ENCODE measurements around the gene PGGT1B. TPM values are rescaled to one million over a fixed set of nuclear protein-coding genes. Genes with fewer than 3 reads are reported as not detected.

Gene PGGT1B
- total and polyA plus RNA-seq, 2 of the 8 experiments (the other 6 are each of a cell fraction or from before 2014, with no cell fraction given): 1.9 to 43.1 TPM

GRCh38 chr5:115282131-115282530 lies 19.5 kb upstream of the PGGT1B start:
- Histone ChIP-seq H3K9me3 (ENCODE audit: insufficient read depth in 2 of 2, low read depth in 1 of 2, low read length in 1 of 2) (no peaks in the 10 kb centered on the region), H3K27me3 (replicated peaks in 1 of 4; ENCODE audit: control insufficient read depth in 3 of 4, extremely low read depth in 1 of 4, insufficient read depth in 3 of 4, low read length in 3 of 4) (no peaks in the 10 kb centered on the region), H3K27ac (ENCODE audit: low read depth, low read length) (no peak overlapping the region), H2BK5ac (ENCODE audit: low read depth, low read length) (no peak overlapping the region), H3K23ac (ENCODE audit: insufficient read length) (no peak overlapping the region), H3K4me1 (replicated peaks in 1 of 4; ENCODE audit: control insufficient read depth in 3 of 4, insufficient read depth in 4 of 4, low read length in 3 of 4) (no peaks in the 10 kb centered on the region), H4K91ac (replicated peaks; ENCODE audit: insufficient read length, low read length) (no peak overlapping the region), H4K20me1 (replicated peaks in 1 of 2; ENCODE audit: control insufficient read depth in 1 of 2, insufficient read depth in 2 of 2, low read length in 2 of 2) (peaks cover 0 to 1% of the 10 kb centered on the region in 2 experiments), H3K36me3 (ENCODE audit: control insufficient read depth in 2 of 4, insufficient read depth in 4 of 4, low read length in 3 of 4) (peaks cover 0 to 1% (median 0%) of the 10 kb centered on the region in 4 experiments; a peak in 1 of 8 replicates), H4K5ac (ENCODE audit: insufficient read length, low read depth, low read length) (no peak overlapping the region), H3K18ac (ENCODE audit: extremely low read depth, low read length) (no peak overlapping the region), H2BK15ac (ENCODE audit: low read length) (no peak overlapping the region), H2BK12ac (ENCODE audit: low read depth, low read length) (no peak overlapping the region), H3K79me2 (ENCODE audit: control insufficient read depth in 1 of 2, insufficient read depth in 2 of 2, low read length in 2 of 2) (peaks cover 0 to 25% of the 10 kb centered on the region in 2 experiments; a peak in 2 of 4 replicates), H4K8ac (ENCODE audit: extremely low read depth, insufficient read depth, low read length) (no peak overlapping the region), H3K79me1 (ENCODE audit: low read depth, low read length) (no peaks in the 10 kb centered on the region; the same call in none of the 2 replicates), H3K4me2 (ENCODE audit: insufficient read depth in 1 of 2, low read depth in 2 of 2, low read length in 2 of 2) (no peak overlapping the region), H2AK5ac (ENCODE audit: low read depth, low read length) (no peak overlapping the region), H2BK120ac (replicated peaks; ENCODE audit: low read depth, low read length) (no peak overlapping the region), H3K4ac (replicated peaks; ENCODE audit: insufficient read length, low read depth, low read length) (no peak overlapping the region), H2AFZ (ENCODE audit: low read length) (no peak overlapping the region), H3K14ac (ENCODE audit: insufficient read length) (no peak overlapping the region), H2BK20ac (ENCODE audit: low read length) (no peak overlapping the region), H3K4me3 (ENCODE audit: extremely low read depth in 1 of 4, insufficient read depth in 2 of 4, low read depth in 3 of 4, low read length in 4 of 4) (no peak overlapping the region), H3K56ac (replicated peaks; ENCODE audit: insufficient read length, low read depth, low read length) (no peak overlapping the region), H3K23me2 (ENCODE audit: low read depth, low read length) (no peaks in the 10 kb centered on the region), H3K9ac (replicated peaks in 1 of 4; ENCODE audit: extremely low read depth in 1 of 4, low read depth in 3 of 4, low read length in 3 of 4) (no peak overlapping the region)
- TF ChIP-seq MAFK (IDR thresholded peaks at IDR 0.05; ENCODE audit: low read depth, low read length) (no peak), CEBPB (IDR thresholded peaks at IDR 0.05; ENCODE audit: low read depth, low read length) (no peak), RBBP5 (IDR thresholded peaks at IDR 0.05; ENCODE audit: borderline replicate concordance, low read depth, low read length) (no peak), POLR2AphosphoS5 (IDR thresholded peaks at IDR 0.05; ENCODE audit: low read depth, low read length) (no peak), RXRA (IDR thresholded peaks at IDR 0.05; ENCODE audit: insufficient read depth, low read depth, low read length) (no peak), ASH2L (IDR thresholded peaks at IDR 0.05; ENCODE audit: low read length) (no peak), SUZ12 (IDR thresholded peaks at IDR 0.05; ENCODE audit: low read length) (no peak), RAD21 (IDR thresholded peaks at IDR 0.05 in 1 of 2, conservative IDR thresholded peaks at IDR 0.05 in 1 of 2; ENCODE audit: low read depth in 2 of 2, low read length in 2 of 2) (no peak), CTCF (IDR thresholded peaks at IDR 0.05; ENCODE audit: control extremely low read depth in 1 of 3, insufficient read depth in 1 of 3, low read depth in 1 of 3, low read length in 3 of 3) (no peak), HDAC2 (IDR thresholded peaks at IDR 0.05; ENCODE audit: borderline replicate concordance in 1 of 2, low read depth in 2 of 2, low read length in 2 of 2) (no peak)
- FAIRE-seq (no peak), DNase-seq (ENCODE audit: low read depth in 1 of 2, low spot score in 2 of 2) (no peak)
- POLR2A ChIA-PET (ENCODE audit: partially characterized antibody): no interaction called here
- CTCF ChIA-PET (ENCODE audit: partially characterized antibody): no interaction called here
- WGBS, 2 experiments (ENCODE audit: extremely low coverage in 1 of 2, insufficient coverage in 1 of 2, insufficient read length in 1 of 2, insufficient replicate concordance in 2 of 2, low coverage in 1 of 2, low lambda C conversion rate in 2 of 2, missing lambda C conversion rate in 1 of 2): 37% methylated on average over 1 of the region's 1 CpG; no CpG with 5 or more reads in 1 of the 2 experiments

Data from H1 (cell line).